HEK293 (cell line): ENCODE data around the gene OPN4.

Experiments used
- CTCF ChIP-seq: fragments of 450-650 bp; formaldehyde crosslinking; IDR thresholded peaks from 2 replicates; pipeline ENCODE4 v1.5.1; 2016; ENCODE audit warnings: missing biosample characterization, missing genetic modification characterization
- REST ChIP-seq: fragments of 450-650 bp; formaldehyde crosslinking; IDR thresholded peaks from 2 replicates; pipeline ENCODE4 v1.5.1; 2016; ENCODE audit warnings: missing biosample characterization, missing genetic modification characterization
- SP2 ChIP-seq: fragments of 450-650 bp; formaldehyde crosslinking; IDR thresholded peaks from 2 replicates; pipeline ENCODE4 v1.5.1; 2016; ENCODE audit warnings: missing biosample characterization, missing genetic modification characterization
- ZFP69B ChIP-seq: fragments of 450-650 bp; formaldehyde crosslinking; IDR thresholded peaks from 2 replicates; pipeline ENCODE4 v1.5.1; 2016; ENCODE audit warnings: missing biosample characterization, missing genetic modification characterization
- ZNF155 ChIP-seq: fragments of 450-650 bp; formaldehyde crosslinking; IDR thresholded peaks from 2 replicates; pipeline ENCODE4 v1.5.1; 2016; ENCODE audit warnings: missing biosample characterization, missing genetic modification characterization
- ZNF48 ChIP-seq: fragments of 450-650 bp; formaldehyde crosslinking; IDR thresholded peaks from 2 replicates; pipeline ENCODE4 v1.5.1; 2016; ENCODE audit warnings: missing biosample characterization, missing genetic modification characterization
- ZNF530 ChIP-seq: fragments of 450-650 bp; formaldehyde crosslinking; IDR thresholded peaks from 2 replicates; pipeline ENCODE4 v1.5.1; 2016; ENCODE audit warnings: low read depth, missing biosample characterization, missing genetic modification characterization
- ZNF561 ChIP-seq: fragments of 450-650 bp; IDR thresholded peaks from 2 replicates; pipeline ENCODE4 v1.5.1; 2018; ENCODE audit warnings: missing biosample characterization, missing genetic modification characterization, borderline replicate concordance
- ZNF768 ChIP-seq: fragments of 450-650 bp; formaldehyde crosslinking; IDR thresholded peaks from 2 replicates; pipeline ENCODE4 v1.5.1; 2018; ENCODE audit warnings: missing biosample characterization, mild to moderate bottlenecking, missing genetic modification characterization
- TF ChIP-seq, protein P1 (sequence below): fragments of 450-650 bp; formaldehyde crosslinking; IDR thresholded peaks from 2 replicates; pipeline ENCODE4 v1.5.1; 2017; ENCODE audit warnings: missing biosample characterization, missing genetic modification characterization

DNA sequence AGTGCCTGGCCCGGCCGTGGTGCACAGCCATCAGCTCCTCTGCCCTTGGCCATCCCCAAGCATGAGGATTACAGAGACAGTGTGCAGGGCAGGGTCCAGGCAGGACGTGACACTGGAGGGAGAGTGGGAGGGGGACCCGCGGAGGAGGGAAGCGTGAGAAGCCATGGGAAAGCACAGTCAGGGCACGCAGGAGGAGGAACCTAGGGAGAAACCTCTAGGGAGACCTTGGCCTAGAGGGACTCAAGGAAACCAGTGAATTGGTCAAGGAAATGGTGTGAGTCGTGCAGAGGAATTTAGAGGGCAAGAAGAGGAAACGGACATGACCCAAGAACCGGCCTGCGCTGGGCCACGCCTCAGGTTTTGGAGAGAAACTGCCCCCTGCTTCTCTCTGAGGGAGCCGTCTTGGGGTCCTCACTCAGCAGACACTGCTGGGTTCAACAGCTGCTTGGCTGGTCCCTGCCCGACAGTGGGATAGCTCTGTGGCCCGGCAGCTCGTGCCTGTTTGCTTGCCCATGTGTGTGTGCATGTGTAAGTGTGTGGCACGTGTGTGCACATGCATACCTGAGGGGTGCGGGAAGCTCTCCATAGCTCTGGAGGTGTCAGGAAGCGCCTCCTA lies 3.2 kb downstream of the OPN4 start:
- TF ChIP-seq ZFP69B (tag by site-specific recombination), result no peak
- no peak for TF ChIP-seq CTCF
- TF ChIP-seq SP2, result no peak
- no peak for TF ChIP-seq ZNF48
- TF ChIP-seq ZNF561 (tag by site-specific recombination), result no peak
- TF ChIP-seq ZNF155 (tag by site-specific recombination), result no peak
- TF ChIP-seq, protein P1, sequence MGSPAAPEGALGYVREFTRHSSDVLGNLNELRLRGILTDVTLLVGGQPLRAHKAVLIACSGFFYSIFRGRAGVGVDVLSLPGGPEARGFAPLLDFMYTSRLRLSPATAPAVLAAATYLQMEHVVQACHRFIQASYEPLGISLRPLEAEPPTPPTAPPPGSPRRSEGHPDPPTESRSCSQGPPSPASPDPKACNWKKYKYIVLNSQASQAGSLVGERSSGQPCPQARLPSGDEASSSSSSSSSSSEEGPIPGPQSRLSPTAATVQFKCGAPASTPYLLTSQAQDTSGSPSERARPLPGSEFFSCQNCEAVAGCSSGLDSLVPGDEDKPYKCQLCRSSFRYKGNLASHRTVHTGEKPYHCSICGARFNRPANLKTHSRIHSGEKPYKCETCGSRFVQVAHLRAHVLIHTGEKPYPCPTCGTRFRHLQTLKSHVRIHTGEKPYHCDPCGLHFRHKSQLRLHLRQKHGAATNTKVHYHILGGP (tag by site-specific recombination), result no peak
- no peak for TF ChIP-seq ZNF768
- TF ChIP-seq REST (tag by site-specific recombination), result no peak
- no peak for TF ChIP-seq ZNF530 (tag by site-specific recombination)
